Gastroesophageal sphincter (tissue), 3 donors: Measurements from ENCODE around the gene PDGFB.

Experiments used
- CTCF ChIP-seq, 4 experiments: fragments of 200-600 bp in 2 of 4; fragments of 450-650 bp in 2 of 4; sonication (generic) in 1 of 4; IDR thresholded peaks; one replicate each; pipeline ENCODE4 v1.5.1; 2017 to 2019; ENCODE audit warnings: antibody characterized with exemption in 4 of 4, mild to moderate bottlenecking in 2 of 4, moderate library complexity in 2 of 4
- POLR2A ChIP-seq, 2 donors: fragments of 450-650 bp; IDR thresholded peaks; one replicate each; pipeline ENCODE4 v1.6.1; 2017; ENCODE audit warnings: antibody characterized with exemption in 2 of 2, mild to moderate bottlenecking in 2 of 2, moderate library complexity in 1 of 2
- POLR2AphosphoS5 ChIP-seq: sonication (generic); formaldehyde crosslinking; IDR thresholded peaks from one replicate; pipeline ENCODE4 v1.6.1; 2017; ENCODE audit warnings: antibody characterized with exemption

- TF ChIP-seq CTCF (IDR thresholded peaks at IDR 0.05) (no peak), POLR2AphosphoS5 (no peak), POLR2A (IDR thresholded peaks at IDR 0.05) (no peak)
These were observed 38.0 kb upstream of the PDGFB start for GRCh38 chr22:39282645-39283321.
